Hepatocyte (in vitro differentiated cells): ENCODE results near the gene AMPH.

ENCODE experiments used
- EZH2 ChIP-seq: fragments of 200-600 bp; sonication (generic); IDR thresholded peaks from 2 replicates; pipeline ENCODE4 v1.6.1; 2016; ENCODE audit warnings: antibody characterized with exemption, mild to moderate bottlenecking, borderline replicate concordance
- TF ChIP-seq, protein P1 (sequence below): fragments of 200-600 bp; sonication (generic); IDR thresholded peaks from 2 replicates; pipeline ENCODE4 v1.5.1; 2016; ENCODE audit warnings: antibody characterized with exemption, mild to moderate bottlenecking; ENCODE audit not compliant: poor library complexity

DNA sequence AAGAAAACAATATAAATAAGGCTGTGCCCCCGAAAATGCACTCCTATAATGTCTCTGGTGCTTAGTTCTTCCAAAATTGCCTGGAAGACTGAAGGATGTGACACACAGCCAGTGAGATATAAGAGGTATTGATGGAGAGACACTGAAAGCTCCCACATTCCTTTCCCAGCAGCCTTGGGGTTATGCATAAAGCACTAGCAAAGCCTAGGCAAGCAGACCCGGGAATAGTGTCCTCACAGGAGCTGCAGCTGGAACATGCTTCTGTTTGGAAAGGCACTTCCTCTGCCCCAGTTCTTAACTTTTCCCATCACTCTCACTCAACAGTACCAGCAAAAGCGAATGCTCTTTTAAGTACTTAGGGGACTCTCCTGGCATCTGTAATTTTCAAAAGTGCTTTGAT lies 178.0 kb downstream of the AMPH start:
- TF ChIP-seq, protein P1, sequence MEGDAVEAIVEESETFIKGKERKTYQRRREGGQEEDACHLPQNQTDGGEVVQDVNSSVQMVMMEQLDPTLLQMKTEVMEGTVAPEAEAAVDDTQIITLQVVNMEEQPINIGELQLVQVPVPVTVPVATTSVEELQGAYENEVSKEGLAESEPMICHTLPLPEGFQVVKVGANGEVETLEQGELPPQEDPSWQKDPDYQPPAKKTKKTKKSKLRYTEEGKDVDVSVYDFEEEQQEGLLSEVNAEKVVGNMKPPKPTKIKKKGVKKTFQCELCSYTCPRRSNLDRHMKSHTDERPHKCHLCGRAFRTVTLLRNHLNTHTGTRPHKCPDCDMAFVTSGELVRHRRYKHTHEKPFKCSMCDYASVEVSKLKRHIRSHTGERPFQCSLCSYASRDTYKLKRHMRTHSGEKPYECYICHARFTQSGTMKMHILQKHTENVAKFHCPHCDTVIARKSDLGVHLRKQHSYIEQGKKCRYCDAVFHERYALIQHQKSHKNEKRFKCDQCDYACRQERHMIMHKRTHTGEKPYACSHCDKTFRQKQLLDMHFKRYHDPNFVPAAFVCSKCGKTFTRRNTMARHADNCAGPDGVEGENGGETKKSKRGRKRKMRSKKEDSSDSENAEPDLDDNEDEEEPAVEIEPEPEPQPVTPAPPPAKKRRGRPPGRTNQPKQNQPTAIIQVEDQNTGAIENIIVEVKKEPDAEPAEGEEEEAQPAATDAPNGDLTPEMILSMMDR = no peak
- TF ChIP-seq EZH2 = no peak
